Panc1 (cell line): ENCODE measurements around the gene NMT1. TPM values are rescaled to one million over a fixed set of nuclear protein-coding genes. Genes with fewer than 3 reads are reported as not detected.
A peak's percentile ranks its signal among the peaks of the same experiment; 100 is the strongest.

ENCODE experiments used
- ATAC-seq: fragments of 200-7000 bp; cut with Tn5 transposase; 2 replicates; pipeline ENCODE4 v1.9.1; 2020; ENCODE audit warnings: mild to moderate bottlenecking, moderate library complexity
- BruUV-seq: library from RNA; stranded (reverse); fragments of 400-500 nt; replicated peaks from 2 replicates; lab custom pipeline; 2021; lab: Mats Ljungman, UMichigan
- CTCF ChIA-PET: fragments of 300-600 bp; sonication (Branson Sonifier 250); formaldehyde crosslinking; loops from one replicate; lab custom pipeline; 2022; ENCODE audit warnings: antibody characterized with exemption; lab: Charles Lee
- POLR2A ChIA-PET: fragments of 300-600 bp; sonication (Branson Sonifier 250); formaldehyde crosslinking; loops from one replicate; lab custom pipeline; 2022; ENCODE audit warnings: antibody characterized with exemption; lab: Charles Lee
- DNase-seq: peaks from one replicate; pipeline ENCODE4 v3.0.0-alpha.2; 2010; ENCODE audit warnings: low read depth, low spot score
- H3K27ac ChIP-seq: 2 replicates; pipeline ENCODE4 v1.5.1; 2011; ENCODE audit warnings: mild to moderate bottlenecking, low read length, inconsistent platforms
- H3K27me3 ChIP-seq: fragments of 200-500 bp; sonication (Bioruptor generic); 2 replicates; pipeline ENCODE4 v1.6.0; 2014; ENCODE audit warnings: low read length, inconsistent platforms; ENCODE audit not compliant: control insufficient read depth, insufficient read depth
- H3K36me3 ChIP-seq: fragments of 200-500 bp; sonication (Bioruptor generic); 2 replicates; pipeline ENCODE4 v1.5.1; 2014; ENCODE audit warnings: inconsistent platforms, mild to moderate bottlenecking, low read length, moderate library complexity; ENCODE audit not compliant: control insufficient read depth, insufficient read depth
- H3K4me1 ChIP-seq: 2 replicates; pipeline ENCODE4 v1.5.1; 2011; ENCODE audit warnings: inconsistent platforms, mild to moderate bottlenecking, low read length, moderate library complexity; ENCODE audit not compliant: control insufficient read depth, insufficient read depth
- H3K4me3 ChIP-seq, 2 experiments: 2 replicates each; pipeline ENCODE4 v1.5.1; 2011 to 2012; ENCODE audit warnings: low read depth in 2 of 2, low read length in 2 of 2, mild to moderate bottlenecking in 2 of 2, inconsistent platforms in 1 of 2, moderate library complexity in 1 of 2
- H3K9me3 ChIP-seq: fragments of 200-500 bp; sonication (Bioruptor generic); 2 replicates; pipeline ENCODE4 v1.5.1; 2014; ENCODE audit warnings: low read depth, mild to moderate bottlenecking, inconsistent platforms, low read length, moderate library complexity; ENCODE audit not compliant: control insufficient read depth, insufficient read depth
- POLR2AphosphoS5 ChIP-seq: IDR thresholded peaks from 2 replicates; pipeline ENCODE4 v1.6.1; 2012; ENCODE audit warnings: mild to moderate bottlenecking, low read depth, low read length, moderate library complexity
- SIN3A ChIP-seq: IDR thresholded peaks from 2 replicates; pipeline ENCODE4 v1.6.1; 2012; ENCODE audit warnings: low read depth, mild to moderate bottlenecking, low read length, moderate library complexity, borderline replicate concordance; ENCODE audit not compliant: insufficient read depth
- TCF7L2 ChIP-seq: IDR thresholded peaks from 2 replicates; pipeline ENCODE4 v1.6.1; 2011; ENCODE audit warnings: mild to moderate bottlenecking, low read depth, low read length, inconsistent platforms
- in situ Hi-C: cut with HindIII; loops from 2 replicates; pipeline ENCODE4 v1.10.0; 2016; ENCODE audit warnings: low sequenced_read_pairs, low pct_unique_long_range_greater_than_20kb
- intact Hi-C: fragments of 100-400 bp; cut with micrococcal nuclease; formaldehyde crosslinking; loops from one replicate; pipeline ENCODE4 v1.10.0; 2022; ENCODE audit not compliant: unreplicated experiment
- total RNA-seq: library from RNA; stranded (reverse); gene quantifications from one replicate; pipeline ENCODE4 v1.2.1, GENCODE V29; 2021; ENCODE audit not compliant: unreplicated experiment
- TF ChIP-seq, protein P1 (sequence below): fragments of 450-650 bp; IDR thresholded peaks from 2 replicates; pipeline ENCODE4 v1.5.1; 2017; ENCODE audit warnings: mild to moderate bottlenecking
- TF ChIP-seq, protein P2 (sequence below), 2 experiments: IDR thresholded peaks; 2 replicates each; pipeline ENCODE4 v1.6.1; 2011 to 2012; ENCODE audit warnings: low read depth in 2 of 2, control low read depth in 1 of 2, low read length in 1 of 2, mild to moderate bottlenecking in 1 of 2, moderate library complexity in 1 of 2; ENCODE audit not compliant: insufficient read depth in 1 of 2

Gene NMT1
- total RNA-seq, 1 experiment from 2014 or later, result 105 TPM

DNA sequence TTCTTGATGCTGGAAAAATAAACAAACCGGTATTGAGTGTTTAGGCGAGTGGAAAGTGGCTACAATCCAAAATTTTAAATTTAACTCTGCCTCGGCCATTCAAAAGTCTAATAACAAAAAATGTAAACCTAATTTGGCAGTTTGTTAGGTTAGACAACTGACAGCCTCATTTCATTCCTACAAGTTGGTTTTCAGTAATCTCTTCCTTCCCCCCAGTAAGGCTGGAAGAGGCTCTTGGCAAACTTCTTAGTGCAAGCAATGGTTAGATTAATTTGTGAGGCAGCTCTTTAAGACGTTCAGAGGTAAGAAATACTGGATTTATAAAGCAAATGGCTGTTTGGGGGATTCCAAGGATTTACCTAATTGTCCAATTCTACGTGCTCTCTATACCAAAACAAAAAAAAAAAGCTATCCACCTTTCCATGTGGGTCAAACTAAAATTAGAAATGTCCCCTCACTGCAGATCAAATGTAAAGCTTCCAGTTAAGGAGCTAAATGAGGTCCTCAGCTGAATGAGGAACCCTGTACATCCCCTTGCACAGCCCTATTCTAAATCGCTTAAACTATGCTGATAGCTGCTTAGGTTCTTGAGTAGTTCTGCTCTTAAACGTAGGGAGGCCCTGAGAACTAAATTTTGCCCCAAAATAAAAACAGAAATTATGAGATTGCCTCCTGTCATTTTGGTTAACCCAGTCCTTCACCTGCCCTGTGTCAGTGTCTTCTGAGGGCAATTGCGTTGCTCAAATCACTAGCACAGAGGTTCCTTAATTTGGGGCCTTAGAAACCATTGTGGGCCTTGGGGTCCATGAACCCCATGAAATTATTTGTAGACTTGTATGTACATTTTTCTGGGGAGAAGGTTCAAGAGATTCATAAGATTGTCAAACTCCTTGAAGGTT lies 90.0 kb downstream of the NMT1 start:
- TF ChIP-seq SIN3A, result no peak
- TF ChIP-seq, protein P1, sequence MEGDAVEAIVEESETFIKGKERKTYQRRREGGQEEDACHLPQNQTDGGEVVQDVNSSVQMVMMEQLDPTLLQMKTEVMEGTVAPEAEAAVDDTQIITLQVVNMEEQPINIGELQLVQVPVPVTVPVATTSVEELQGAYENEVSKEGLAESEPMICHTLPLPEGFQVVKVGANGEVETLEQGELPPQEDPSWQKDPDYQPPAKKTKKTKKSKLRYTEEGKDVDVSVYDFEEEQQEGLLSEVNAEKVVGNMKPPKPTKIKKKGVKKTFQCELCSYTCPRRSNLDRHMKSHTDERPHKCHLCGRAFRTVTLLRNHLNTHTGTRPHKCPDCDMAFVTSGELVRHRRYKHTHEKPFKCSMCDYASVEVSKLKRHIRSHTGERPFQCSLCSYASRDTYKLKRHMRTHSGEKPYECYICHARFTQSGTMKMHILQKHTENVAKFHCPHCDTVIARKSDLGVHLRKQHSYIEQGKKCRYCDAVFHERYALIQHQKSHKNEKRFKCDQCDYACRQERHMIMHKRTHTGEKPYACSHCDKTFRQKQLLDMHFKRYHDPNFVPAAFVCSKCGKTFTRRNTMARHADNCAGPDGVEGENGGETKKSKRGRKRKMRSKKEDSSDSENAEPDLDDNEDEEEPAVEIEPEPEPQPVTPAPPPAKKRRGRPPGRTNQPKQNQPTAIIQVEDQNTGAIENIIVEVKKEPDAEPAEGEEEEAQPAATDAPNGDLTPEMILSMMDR, result no peak
- TF ChIP-seq, protein P2, sequence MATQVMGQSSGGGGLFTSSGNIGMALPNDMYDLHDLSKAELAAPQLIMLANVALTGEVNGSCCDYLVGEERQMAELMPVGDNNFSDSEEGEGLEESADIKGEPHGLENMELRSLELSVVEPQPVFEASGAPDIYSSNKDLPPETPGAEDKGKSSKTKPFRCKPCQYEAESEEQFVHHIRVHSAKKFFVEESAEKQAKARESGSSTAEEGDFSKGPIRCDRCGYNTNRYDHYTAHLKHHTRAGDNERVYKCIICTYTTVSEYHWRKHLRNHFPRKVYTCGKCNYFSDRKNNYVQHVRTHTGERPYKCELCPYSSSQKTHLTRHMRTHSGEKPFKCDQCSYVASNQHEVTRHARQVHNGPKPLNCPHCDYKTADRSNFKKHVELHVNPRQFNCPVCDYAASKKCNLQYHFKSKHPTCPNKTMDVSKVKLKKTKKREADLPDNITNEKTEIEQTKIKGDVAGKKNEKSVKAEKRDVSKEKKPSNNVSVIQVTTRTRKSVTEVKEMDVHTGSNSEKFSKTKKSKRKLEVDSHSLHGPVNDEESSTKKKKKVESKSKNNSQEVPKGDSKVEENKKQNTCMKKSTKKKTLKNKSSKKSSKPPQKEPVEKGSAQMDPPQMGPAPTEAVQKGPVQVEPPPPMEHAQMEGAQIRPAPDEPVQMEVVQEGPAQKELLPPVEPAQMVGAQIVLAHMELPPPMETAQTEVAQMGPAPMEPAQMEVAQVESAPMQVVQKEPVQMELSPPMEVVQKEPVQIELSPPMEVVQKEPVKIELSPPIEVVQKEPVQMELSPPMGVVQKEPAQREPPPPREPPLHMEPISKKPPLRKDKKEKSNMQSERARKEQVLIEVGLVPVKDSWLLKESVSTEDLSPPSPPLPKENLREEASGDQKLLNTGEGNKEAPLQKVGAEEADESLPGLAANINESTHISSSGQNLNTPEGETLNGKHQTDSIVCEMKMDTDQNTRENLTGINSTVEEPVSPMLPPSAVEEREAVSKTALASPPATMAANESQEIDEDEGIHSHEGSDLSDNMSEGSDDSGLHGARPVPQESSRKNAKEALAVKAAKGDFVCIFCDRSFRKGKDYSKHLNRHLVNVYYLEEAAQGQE (IDR thresholded peaks at IDR 0.05; ENCODE audit: insufficient read depth in 1 of 2, low read depth in 2 of 2, low read length in 1 of 2), result no peak
- TF ChIP-seq TCF7L2, result no peak
- no peak for TF ChIP-seq POLR2AphosphoS5
- intact Hi-C loops (no loop called here), in situ Hi-C loops (no loop called here)
- BruUV-seq, result no TSS peak
- peak overlapping the region; percentile 77 to 93 for H3K4me3 ChIP-seq
- H3K4me1 ChIP-seq, result peaks cover 10% of the 10 kb centered on the region
- CTCF ChIA-PET, result interaction anchor here (4.4 to 5.5 kb wide), 2 partner anchors 16 to 47 kb away, joined by 31 to 40 read pairs; partner anchors contain the start of gene ACBD4
- POLR2A ChIA-PET, result interaction anchor here (0.5 to 1.4 kb wide), 6 partner anchors 10 to 166 kb away, joined by 3 to 10 read pairs (median 5); partner anchors contain the start of genes HEXIM2 and MAP3K14
- ATAC-seq, result no peak
- no peaks in the 10 kb centered on the region for H3K9me3 ChIP-seq
- peak overlapping the region; percentile 77 for H3K27ac ChIP-seq
- DNase-seq, result no peak
- no peaks in the 10 kb centered on the region for H3K27me3 ChIP-seq
- H3K36me3 ChIP-seq, result peaks cover 4% of the 10 kb centered on the region

DNA sequence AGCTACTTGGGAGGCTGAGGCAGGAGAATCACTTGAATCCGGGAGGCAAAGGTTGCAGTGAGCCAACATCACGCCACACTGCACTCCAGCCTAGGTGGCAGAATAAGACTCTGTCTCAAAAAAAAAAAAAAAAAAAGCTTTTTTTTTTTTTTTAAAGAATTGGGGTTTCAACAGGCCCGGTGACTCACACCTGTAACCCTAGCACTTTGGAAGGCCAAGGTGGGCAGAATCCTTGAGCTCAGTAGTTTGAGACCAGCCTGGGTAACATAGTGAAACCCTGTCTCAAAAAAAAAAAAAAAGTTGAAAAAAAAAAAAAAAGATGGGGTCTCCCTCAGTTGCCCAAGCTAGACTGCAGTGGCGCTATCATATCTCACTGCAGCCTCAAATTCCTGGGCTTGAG lies 93.9 kb downstream of the NMT1 start:
- POLR2A ChIA-PET, result no interaction called here
- CTCF ChIA-PET, result interaction anchor here (0.8 to 0.9 kb wide), 2 partner anchors 40 to 43 kb away, joined by 4 to 5 read pairs; no protein-coding TSS in a partner anchor
- no peak for DNase-seq
- no TSS peak for BruUV-seq
- intact Hi-C loops (no loop called here), in situ Hi-C loops (no loop called here)
- H3K27ac ChIP-seq, result no peak overlapping the region
- no peaks in the 10 kb centered on the region for H3K9me3 ChIP-seq
- no peaks in the 10 kb centered on the region for H3K27me3 ChIP-seq
- peaks cover 20% of the 10 kb centered on the region for H3K4me1 ChIP-seq
- H3K4me3 ChIP-seq, result no peak overlapping the region
- no peak for ATAC-seq
- peaks cover under 1% of the 10 kb centered on the region for H3K36me3 ChIP-seq
- no peak for TF ChIP-seq TCF7L2
- no peak for TF ChIP-seq SIN3A
- TF ChIP-seq, protein P1, result no peak
